Measurements from ENCODE around the gene KCNQ1.

The KCNQ1 gene

GRCh38 chr11:2742611-2743426 is 298.0 kb downstream of the KCNQ1 start:
- H3K4me3 ChIP-seq (ENCODE audit: low read depth in 1 of 2, low read length in 2 of 2) = no peak overlapping the region
- H3K27ac ChIP-seq (ENCODE audit: low read length) = no peak overlapping the region
- H2AFZ ChIP-seq (ENCODE audit: low read depth, low read length) = no peak overlapping the region
- no peaks in the 10 kb centered on the region for H3K4me1 ChIP-seq (ENCODE audit: insufficient read depth, low read length)
- H3K9me3 ChIP-seq (ENCODE audit: insufficient read depth, low read length, severe bottlenecking) = no peaks in the 10 kb centered on the region
- H3K79me2 ChIP-seq (ENCODE audit: insufficient read depth, low read length) = no peaks in the 10 kb centered on the region
- H3K9ac ChIP-seq (ENCODE audit: low read depth, low read length) = no peak overlapping the region
- no peaks in the 10 kb centered on the region for H3K27me3 ChIP-seq (ENCODE audit: insufficient read depth, low read length, poor library complexity)
- DNase-seq (no peak), ATAC-seq (ENCODE audit: insufficient read depth, low read depth) (no peak)
- no peaks in the 10 kb centered on the region for H3K36me3 ChIP-seq (ENCODE audit: insufficient read depth, low read length)
- no peaks in the 10 kb centered on the region for H4K20me1 ChIP-seq (ENCODE audit: insufficient read depth, low read length)
- no peak overlapping the region for H3K4me2 ChIP-seq (ENCODE audit: insufficient read depth, low read length)
- TF ChIP-seq, protein P1, sequence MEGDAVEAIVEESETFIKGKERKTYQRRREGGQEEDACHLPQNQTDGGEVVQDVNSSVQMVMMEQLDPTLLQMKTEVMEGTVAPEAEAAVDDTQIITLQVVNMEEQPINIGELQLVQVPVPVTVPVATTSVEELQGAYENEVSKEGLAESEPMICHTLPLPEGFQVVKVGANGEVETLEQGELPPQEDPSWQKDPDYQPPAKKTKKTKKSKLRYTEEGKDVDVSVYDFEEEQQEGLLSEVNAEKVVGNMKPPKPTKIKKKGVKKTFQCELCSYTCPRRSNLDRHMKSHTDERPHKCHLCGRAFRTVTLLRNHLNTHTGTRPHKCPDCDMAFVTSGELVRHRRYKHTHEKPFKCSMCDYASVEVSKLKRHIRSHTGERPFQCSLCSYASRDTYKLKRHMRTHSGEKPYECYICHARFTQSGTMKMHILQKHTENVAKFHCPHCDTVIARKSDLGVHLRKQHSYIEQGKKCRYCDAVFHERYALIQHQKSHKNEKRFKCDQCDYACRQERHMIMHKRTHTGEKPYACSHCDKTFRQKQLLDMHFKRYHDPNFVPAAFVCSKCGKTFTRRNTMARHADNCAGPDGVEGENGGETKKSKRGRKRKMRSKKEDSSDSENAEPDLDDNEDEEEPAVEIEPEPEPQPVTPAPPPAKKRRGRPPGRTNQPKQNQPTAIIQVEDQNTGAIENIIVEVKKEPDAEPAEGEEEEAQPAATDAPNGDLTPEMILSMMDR (IDR thresholded peaks at IDR 0.05; ENCODE audit: borderline replicate concordance, extremely low read depth, low read length, poor library complexity, severe bottlenecking) = no peak
- no peak for TF ChIP-seq EZH2 (IDR thresholded peaks at IDR 0.05; ENCODE audit: borderline replicate concordance, low read depth, low read length, severe bottlenecking)

DNA sequence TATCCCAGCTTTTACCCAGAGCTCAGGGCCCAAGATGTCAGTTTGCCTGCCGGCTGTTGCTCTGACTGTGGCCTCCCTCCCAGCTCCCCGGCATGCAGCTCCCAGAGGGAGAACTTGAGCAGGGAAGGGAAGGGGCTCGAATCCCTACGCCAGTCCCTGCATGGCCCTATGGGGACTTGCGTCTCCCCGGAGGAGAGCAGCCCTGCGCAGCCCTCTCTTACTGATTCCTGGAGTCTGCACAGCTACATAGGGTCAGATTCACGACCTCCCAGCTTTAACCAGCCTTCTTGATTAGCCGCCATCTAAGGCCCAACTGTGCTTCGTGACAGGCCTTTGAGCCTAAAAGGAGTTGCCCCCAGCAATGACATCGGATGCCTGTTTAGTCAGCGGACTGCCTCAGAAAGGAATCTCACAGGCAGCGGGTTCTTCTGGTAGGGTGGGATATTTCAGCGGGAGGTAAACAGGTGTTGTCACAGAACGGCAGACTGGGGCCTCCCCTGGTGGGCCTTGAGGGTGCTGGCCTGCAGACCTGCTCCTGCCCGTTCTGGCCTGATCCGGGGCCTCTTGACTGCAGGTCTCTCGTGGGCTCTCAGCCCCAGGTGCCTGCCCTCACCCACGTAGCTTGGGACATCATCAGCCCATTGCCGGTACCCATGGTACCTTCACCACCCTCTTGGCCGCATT is 298.8 kb downstream of the KCNQ1 start:
- H3K27ac ChIP-seq (ENCODE audit: low read length) = no peak overlapping the region
- H3K79me2 ChIP-seq (ENCODE audit: insufficient read depth, low read length) = no peaks in the 10 kb centered on the region
- H3K27me3 ChIP-seq (ENCODE audit: insufficient read depth, low read length, poor library complexity) = no peaks in the 10 kb centered on the region
- H3K4me1 ChIP-seq (ENCODE audit: insufficient read depth, low read length) = no peaks in the 10 kb centered on the region
- no peak overlapping the region for H3K9ac ChIP-seq (ENCODE audit: low read depth, low read length)
- no peak for TF ChIP-seq EZH2 (IDR thresholded peaks at IDR 0.05; ENCODE audit: borderline replicate concordance, low read depth, low read length, severe bottlenecking)
- TF ChIP-seq, protein P1 (IDR thresholded peaks at IDR 0.05; ENCODE audit: borderline replicate concordance, extremely low read depth, low read length, poor library complexity, severe bottlenecking) = no peak
- no peak overlapping the region for H3K4me2 ChIP-seq (ENCODE audit: insufficient read depth, low read length)
- no peaks in the 10 kb centered on the region for H3K36me3 ChIP-seq (ENCODE audit: insufficient read depth, low read length)
- ATAC-seq (ENCODE audit: insufficient read depth, low read depth) = no peak
- no peaks in the 10 kb centered on the region for H3K9me3 ChIP-seq (ENCODE audit: insufficient read depth, low read length, severe bottlenecking)
- no peaks in the 10 kb centered on the region for H4K20me1 ChIP-seq (ENCODE audit: insufficient read depth, low read length)
- no peak for DNase-seq
- no peak overlapping the region for H2AFZ ChIP-seq (ENCODE audit: low read depth, low read length)
- H3K4me3 ChIP-seq (ENCODE audit: low read depth in 1 of 2, low read length in 2 of 2) = no peak overlapping the region

GRCh38 chr11:2744166-2744565 is 299.4 kb downstream of the KCNQ1 start:
- ATAC-seq (ENCODE audit: insufficient read depth, low read depth) = no peak
- no peaks in the 10 kb centered on the region for H3K9me3 ChIP-seq (ENCODE audit: insufficient read depth, low read length, severe bottlenecking)
- H3K4me2 ChIP-seq (ENCODE audit: insufficient read depth, low read length) = no peak overlapping the region
- H2AFZ ChIP-seq (ENCODE audit: low read depth, low read length) = no peak overlapping the region
- H3K36me3 ChIP-seq (ENCODE audit: insufficient read depth, low read length) = no peaks in the 10 kb centered on the region
- TF ChIP-seq, protein P1 (IDR thresholded peaks at IDR 0.05; ENCODE audit: borderline replicate concordance, extremely low read depth, low read length, poor library complexity, severe bottlenecking) = no peak
- TF ChIP-seq EZH2 (IDR thresholded peaks at IDR 0.05; ENCODE audit: borderline replicate concordance, low read depth, low read length, severe bottlenecking) = no peak
- DNase-seq = no peak
- H3K27me3 ChIP-seq (ENCODE audit: insufficient read depth, low read length, poor library complexity) = no peaks in the 10 kb centered on the region
- no peak overlapping the region for H3K4me3 ChIP-seq (ENCODE audit: low read depth in 1 of 2, low read length in 2 of 2)
- no peak overlapping the region for H3K27ac ChIP-seq (ENCODE audit: low read length)
- H3K79me2 ChIP-seq (ENCODE audit: insufficient read depth, low read length) = no peaks in the 10 kb centered on the region
- no peak overlapping the region for H3K9ac ChIP-seq (ENCODE audit: low read depth, low read length)
- H4K20me1 ChIP-seq (ENCODE audit: insufficient read depth, low read length) = no peaks in the 10 kb centered on the region
- H3K4me1 ChIP-seq (ENCODE audit: insufficient read depth, low read length) = no peaks in the 10 kb centered on the region
